HepG2 (cell line): ENCODE data around the gene RCC1. TPM values are rescaled to one million over a fixed set of nuclear protein-coding genes. Genes with fewer than 3 reads are reported as not detected.
A peak's percentile ranks its signal among the peaks of the same experiment; 100 is the strongest.

Experiments
- DDIT3 ChIP-seq: sonication (generic); formaldehyde crosslinking; IDR thresholded peaks from 2 replicates; pipeline ENCODE4 v1.4.0; 2020; ENCODE audit warnings: mild to moderate bottlenecking, missing genetic modification reagents
- MAFF ChIP-seq: IDR thresholded peaks from 2 replicates; pipeline ENCODE4 v1.6.1; 2011; ENCODE audit warnings: low read depth, low read length, improper control_type of control experiment
- SIN3A ChIP-seq: IDR thresholded peaks from 2 replicates; pipeline ENCODE4 v1.6.1; 2011; ENCODE audit warnings: low read depth, mild to moderate bottlenecking, control low read depth, low read length, borderline replicate concordance
- SKIL ChIP-seq: sonication (generic); formaldehyde crosslinking; IDR thresholded peaks from 2 replicates; pipeline ENCODE4 v1.8.0; 2022; ENCODE audit warnings: missing genetic modification reagents, mild to moderate bottlenecking, moderate library complexity, borderline replicate concordance
- SMARCE1 ChIP-seq: fragments of 450-650 bp; IDR thresholded peaks from 2 replicates; pipeline ENCODE4 v1.6.1; 2017; ENCODE audit warnings: borderline replicate concordance
- TARDBP ChIP-seq: sonication (generic); formaldehyde crosslinking; IDR thresholded peaks from 2 replicates; pipeline ENCODE4 v1.8.0; 2022; ENCODE audit warnings: mild to moderate bottlenecking, missing genetic modification reagents
- YY1 ChIP-seq: IDR thresholded peaks from 2 replicates; pipeline ENCODE4 v1.6.1; 2011; ENCODE audit warnings: low read length, low read depth, moderate library complexity, mild to moderate bottlenecking; ENCODE audit not compliant: insufficient read depth, insufficient replicate concordance
- ZBTB42 ChIP-seq: sonication (generic); formaldehyde crosslinking; IDR thresholded peaks from 2 replicates; pipeline ENCODE4 v1.5.0; 2020; ENCODE audit warnings: mild to moderate bottlenecking, missing genetic modification reagents
- ZMYM4 ChIP-seq: sonication (generic); formaldehyde crosslinking; IDR thresholded peaks from 2 replicates; pipeline ENCODE4 v1.8.1; 2023; ENCODE audit warnings: mild to moderate bottlenecking, missing genetic modification reagents
- ZNF264 ChIP-seq: sonication (generic); formaldehyde crosslinking; IDR thresholded peaks from 2 replicates; pipeline ENCODE4 v1.4.0; 2020; ENCODE audit warnings: missing genetic modification reagents
- ZNF326 ChIP-seq: sonication (generic); formaldehyde crosslinking; IDR thresholded peaks from 2 replicates; pipeline ENCODE4 v1.4.0; 2020; ENCODE audit warnings: missing genetic modification reagents, borderline replicate concordance
- ZNF343 ChIP-seq: sonication (generic); formaldehyde crosslinking; IDR thresholded peaks from 2 replicates; pipeline ENCODE4 v1.4.0; 2020; ENCODE audit warnings: mild to moderate bottlenecking, missing genetic modification reagents
- ZNF383 ChIP-seq: sonication (generic); formaldehyde crosslinking; IDR thresholded peaks from 2 replicates; pipeline ENCODE4 v1.4.0; 2020; ENCODE audit warnings: missing genetic modification reagents, mild to moderate bottlenecking, borderline replicate concordance
- ZNF569 ChIP-seq: sonication (generic); formaldehyde crosslinking; IDR thresholded peaks from 2 replicates; pipeline ENCODE4 v1.5.0; 2020; ENCODE audit warnings: mild to moderate bottlenecking, missing genetic modification reagents, moderate library complexity, borderline replicate concordance
- ZNF589 ChIP-seq: sonication (generic); formaldehyde crosslinking; conservative IDR thresholded peaks from 2 replicates; pipeline ENCODE4 v1.8.0; 2022; ENCODE audit warnings: mild to moderate bottlenecking, moderate library complexity, missing genetic modification reagents
- ZNF672 ChIP-seq: sonication (generic); formaldehyde crosslinking; IDR thresholded peaks from 2 replicates; pipeline ENCODE4 v1.8.1; 2022; ENCODE audit warnings: missing genetic modification reagents
- ZNF75D ChIP-seq: sonication (generic); formaldehyde crosslinking; IDR thresholded peaks from 2 replicates; pipeline ENCODE4 v1.8.1; 2023; ENCODE audit warnings: missing genetic modification reagents, mild to moderate bottlenecking, borderline replicate concordance
- polyA plus RNA-seq, 8 experiments: library from polyadenylated mRNA; depleted of rRNA in 3 of 8; stranded (reverse) in 7 of 8; unstranded in 1 of 8; fragments of >200 nt; fragmentation: Illumina TruSeq in 4 of 8; extraction: Trizol in 4 of 8; gene quantifications; 2 replicates each; pipeline versions ENCODE4 v1.2.1 to v1.2.3, GENCODE V29; 2011 to 2016; ENCODE audit warnings: low read depth in 4 of 8, missing spikeins in 1 of 8, mixed read lengths in 1 of 8; ENCODE audit not compliant: insufficient read depth in 1 of 8
- total RNA-seq, 5 experiments: library from RNA; depleted of rRNA; stranded (reverse); fragments of >200 nt; fragmentation: Illumina TruSeq; extraction: Trizol; gene quantifications; 2 replicates each; pipeline ENCODE4 v1.2.3, GENCODE V29; 2016; ENCODE audit warnings: low read depth in 1 of 5
- TF ChIP-seq, protein P1 (sequence below): sonication (generic); formaldehyde crosslinking; IDR thresholded peaks from 2 replicates; pipeline ENCODE4 v1.9.0; 2022; ENCODE audit warnings: missing genetic modification reagents, mild to moderate bottlenecking, borderline replicate concordance
- TF ChIP-seq, protein P2 (sequence below), 2 experiments: fragments of 450-650 bp in 1 of 2; sonication (generic) in 1 of 2; formaldehyde crosslinking; IDR thresholded peaks; 2 replicates each; pipeline versions ENCODE4 v1.5.0 to v1.8.0; 2020 to 2022; ENCODE audit warnings: mild to moderate bottlenecking in 1 of 2, missing genetic modification reagents in 1 of 2
- TF ChIP-seq, protein P3 (sequence below): sonication (generic); formaldehyde crosslinking; IDR thresholded peaks from 2 replicates; pipeline ENCODE4 v1.9.0; 2022; ENCODE audit warnings: low read depth, missing genetic modification reagents

The RCC1 gene
- total and polyA plus RNA-seq, 2 of the 13 experiments (the other 11 are each of a cell fraction or from before 2014, with no cell fraction given): 47.2 to 80.8 TPM

DNA sequence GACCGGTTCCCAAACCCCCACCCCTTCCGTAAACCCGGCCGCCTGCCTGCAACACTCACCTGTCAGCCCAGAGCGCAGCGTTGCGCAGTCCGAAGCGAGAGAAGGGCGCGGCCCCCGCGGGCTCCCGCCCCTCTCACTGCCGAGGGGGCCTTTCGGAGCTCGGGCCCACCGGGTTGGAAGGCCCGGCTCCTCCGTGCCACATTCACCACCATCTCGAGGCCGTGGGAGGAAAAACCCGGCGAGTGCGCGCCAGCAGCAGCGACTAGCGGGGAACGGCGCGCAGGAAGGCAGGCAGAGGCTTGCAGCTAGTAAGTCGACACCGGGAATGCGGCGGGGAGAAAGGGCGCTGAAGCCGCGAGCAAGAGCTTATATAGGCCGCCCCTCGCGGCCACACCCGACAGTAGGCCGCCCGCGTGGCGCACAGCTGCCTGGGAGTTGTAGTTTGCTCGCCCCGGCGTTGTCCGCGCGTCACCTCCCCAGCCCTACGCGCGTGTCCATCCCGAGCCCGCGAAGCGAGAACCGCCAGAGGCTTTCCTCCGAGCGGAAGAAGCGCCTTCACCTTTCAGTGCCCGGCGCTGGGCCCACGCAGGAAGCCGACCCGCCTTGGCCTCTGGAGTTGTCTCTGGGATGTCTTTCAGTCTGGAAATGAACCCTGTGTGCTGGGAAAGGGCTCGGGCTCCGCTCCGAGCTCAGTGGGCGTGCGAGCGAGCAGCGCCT lies 75.8 kb downstream of the RCC1 start (continued):
- TF ChIP-seq, protein P1, sequence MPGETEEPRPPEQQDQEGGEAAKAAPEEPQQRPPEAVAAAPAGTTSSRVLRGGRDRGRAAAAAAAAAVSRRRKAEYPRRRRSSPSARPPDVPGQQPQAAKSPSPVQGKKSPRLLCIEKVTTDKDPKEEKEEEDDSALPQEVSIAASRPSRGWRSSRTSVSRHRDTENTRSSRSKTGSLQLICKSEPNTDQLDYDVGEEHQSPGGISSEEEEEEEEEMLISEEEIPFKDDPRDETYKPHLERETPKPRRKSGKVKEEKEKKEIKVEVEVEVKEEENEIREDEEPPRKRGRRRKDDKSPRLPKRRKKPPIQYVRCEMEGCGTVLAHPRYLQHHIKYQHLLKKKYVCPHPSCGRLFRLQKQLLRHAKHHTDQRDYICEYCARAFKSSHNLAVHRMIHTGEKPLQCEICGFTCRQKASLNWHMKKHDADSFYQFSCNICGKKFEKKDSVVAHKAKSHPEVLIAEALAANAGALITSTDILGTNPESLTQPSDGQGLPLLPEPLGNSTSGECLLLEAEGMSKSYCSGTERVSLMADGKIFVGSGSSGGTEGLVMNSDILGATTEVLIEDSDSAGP (CRISPR knock-in tag): peak; percentile 91
- TF ChIP-seq ZBTB42 (CRISPR knock-in tag): peak; percentile 60; the same call in 1 of the 2 replicates
- no peak for TF ChIP-seq DDIT3 (CRISPR knock-in tag)
- no peak for TF ChIP-seq ZNF383
- TF ChIP-seq ZNF343: peak; percentile 71; the same call in 1 of the 2 replicates
- TF ChIP-seq ZMYM4: peak; percentile 77
- peak; percentile 61 for TF ChIP-seq ZNF589 (CRISPR knock-in tag)
- 0 out of 2 replicates have a peak, but pooled peaks have one; percentile 32 for TF ChIP-seq ZNF75D
- TF ChIP-seq ZNF326: no peak
- TF ChIP-seq YY1: peak; percentile 85
- TF ChIP-seq SKIL (CRISPR knock-in tag): no peak; the same call in 1 of the 2 replicates
- TF ChIP-seq ZNF569 (CRISPR knock-in tag): no peak
- TF ChIP-seq ZNF672: no peak
- peak; percentile 90 for TF ChIP-seq TARDBP (CRISPR knock-in tag)
- TF ChIP-seq, protein P2, sequence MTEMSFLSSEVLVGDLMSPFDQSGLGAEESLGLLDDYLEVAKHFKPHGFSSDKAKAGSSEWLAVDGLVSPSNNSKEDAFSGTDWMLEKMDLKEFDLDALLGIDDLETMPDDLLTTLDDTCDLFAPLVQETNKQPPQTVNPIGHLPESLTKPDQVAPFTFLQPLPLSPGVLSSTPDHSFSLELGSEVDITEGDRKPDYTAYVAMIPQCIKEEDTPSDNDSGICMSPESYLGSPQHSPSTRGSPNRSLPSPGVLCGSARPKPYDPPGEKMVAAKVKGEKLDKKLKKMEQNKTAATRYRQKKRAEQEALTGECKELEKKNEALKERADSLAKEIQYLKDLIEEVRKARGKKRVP (CRISPR knock-in tag; IDR thresholded peaks at IDR 0.05): 0 out of 4 replicates have a peak, but pooled peaks of 1 of the 2 experiments have one; percentile 73
- TF ChIP-seq ZNF264 (CRISPR knock-in tag): peak; percentile 62; the same call in 1 of the 2 replicates
- TF ChIP-seq MAFF: no peak
- TF ChIP-seq, protein P3, sequence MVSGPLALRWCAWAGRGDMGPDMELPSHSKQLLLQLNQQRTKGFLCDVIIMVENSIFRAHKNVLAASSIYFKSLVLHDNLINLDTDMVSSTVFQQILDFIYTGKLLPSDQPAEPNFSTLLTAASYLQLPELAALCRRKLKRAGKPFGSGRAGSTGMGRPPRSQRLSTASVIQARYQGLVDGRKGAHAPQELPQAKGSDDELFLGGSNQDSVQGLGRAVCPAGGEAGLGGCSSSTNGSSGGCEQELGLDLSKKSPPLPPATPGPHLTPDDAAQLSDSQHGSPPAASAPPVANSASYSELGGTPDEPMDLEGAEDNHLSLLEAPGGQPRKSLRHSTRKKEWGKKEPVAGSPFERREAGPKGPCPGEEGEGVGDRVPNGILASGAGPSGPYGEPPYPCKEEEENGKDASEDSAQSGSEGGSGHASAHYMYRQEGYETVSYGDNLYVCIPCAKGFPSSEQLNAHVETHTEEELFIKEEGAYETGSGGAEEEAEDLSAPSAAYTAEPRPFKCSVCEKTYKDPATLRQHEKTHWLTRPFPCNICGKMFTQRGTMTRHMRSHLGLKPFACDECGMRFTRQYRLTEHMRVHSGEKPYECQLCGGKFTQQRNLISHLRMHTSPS (CRISPR knock-in tag): peak; percentile 45
- no peak for TF ChIP-seq SMARCE1
- TF ChIP-seq SIN3A: peak; percentile 94; the same call in 1 of the 2 replicates
